NT2/D1 (cell line): ENCODE results near the gene HSD3B1.

ENCODE experiments used
- DNase-seq: peaks from one replicate; pipeline ENCODE4 v3.0.0-alpha.2; 2011; ENCODE audit warnings: low read depth, low spot score
- H3K27me3 ChIP-seq: 2 replicates; pipeline ENCODE4 v1.6.0; 2011; ENCODE audit warnings: mild to moderate bottlenecking; ENCODE audit not compliant: insufficient read length, insufficient read depth
- H3K36me3 ChIP-seq: 2 replicates; pipeline ENCODE4 v1.6.1; 2011; ENCODE audit warnings: mild to moderate bottlenecking, low read length, mixed read lengths; ENCODE audit not compliant: insufficient read depth, insufficient read length
- H3K4me1 ChIP-seq: 2 replicates; pipeline ENCODE4 v1.5.1; 2011; ENCODE audit not compliant: insufficient read depth, insufficient read length
- H3K4me3 ChIP-seq: 2 replicates; pipeline ENCODE4 v1.5.1; 2011; ENCODE audit warnings: low read depth; ENCODE audit not compliant: insufficient read length
- H3K9ac ChIP-seq: 2 replicates; pipeline ENCODE4 v1.6.0; 2011; ENCODE audit warnings: low read depth; ENCODE audit not compliant: insufficient read length
- H3K9me3 ChIP-seq: 2 replicates; pipeline ENCODE4 v1.5.1; 2011; ENCODE audit warnings: mild to moderate bottlenecking, low read length; ENCODE audit not compliant: insufficient read depth
- SUZ12 ChIP-seq: IDR thresholded peaks from 2 replicates; pipeline ENCODE4 v1.6.1; 2011; ENCODE audit not compliant: insufficient read length, insufficient read depth; ENCODE audit errors: extremely low read depth
- YY1 ChIP-seq: IDR thresholded peaks from 2 replicates; pipeline ENCODE4 v1.6.1; 2011; ENCODE audit not compliant: insufficient read length, insufficient read depth
- ZNF274 ChIP-seq: IDR thresholded peaks from 2 replicates; pipeline ENCODE4 v1.6.1; 2011; ENCODE audit warnings: mild to moderate bottlenecking, low read depth, low read length

The HSD3B1 gene

DNA sequence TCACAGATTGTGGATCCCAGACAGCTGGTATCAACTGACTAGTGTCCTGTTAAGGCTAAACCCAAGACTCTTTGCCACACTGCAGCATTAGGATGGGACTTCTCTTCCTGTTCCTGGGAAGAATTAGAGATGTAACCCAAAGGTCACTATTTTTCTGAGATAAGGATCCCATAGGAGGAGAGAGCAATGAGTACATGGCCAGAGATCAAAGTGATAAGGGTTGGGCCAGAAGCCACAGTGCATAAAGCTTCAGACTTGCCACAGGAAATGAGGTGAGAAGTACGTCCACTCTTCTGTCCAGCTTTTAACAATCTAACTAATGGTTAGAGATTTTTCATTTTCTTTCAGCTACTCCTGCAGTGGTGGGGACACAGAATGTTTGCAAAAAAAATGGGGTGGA, at the start of gene HSD3B1:
Gene HSD3B1 (plus strand): TSS at position 270 of the 400 bp plus-strand sequence. CDS start 267 bp downstream, outside the sequence.
- no peaks in the 10 kb centered on the region for H3K27me3 ChIP-seq
- H3K9ac ChIP-seq, result no peak within 1 kb of the TSS
- DNase-seq, result no peak
- TF ChIP-seq ZNF274, result no peak
- TF ChIP-seq SUZ12, result no peak
- TF ChIP-seq YY1, result no peak
- H3K4me3 ChIP-seq, result no peak within 1 kb of the TSS
- H3K4me1 ChIP-seq, result no peaks in the 10 kb centered on the region
- H3K9me3 ChIP-seq, result no peaks in the 10 kb centered on the region
- H3K36me3 ChIP-seq, result no peaks in the 10 kb centered on the region

DNA sequence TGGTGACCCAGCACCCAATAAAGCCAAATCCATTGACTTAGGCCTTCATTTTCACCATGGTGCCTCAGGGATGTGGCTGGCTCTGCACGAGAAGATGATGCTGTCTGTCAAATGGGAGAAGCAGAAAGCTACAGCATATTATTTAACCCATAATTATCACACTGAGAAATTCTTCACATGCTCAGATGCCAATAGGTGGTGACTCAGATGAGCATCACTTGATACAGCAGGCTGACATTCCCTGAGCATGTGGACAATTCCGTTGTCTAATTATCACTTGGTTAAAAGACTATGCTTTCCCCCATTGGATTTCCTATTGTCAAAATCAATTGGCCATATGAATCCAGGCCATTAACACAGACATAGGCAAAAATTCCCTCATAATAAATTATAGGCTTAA, 44.0 kb upstream of the HSD3B1 start:
- no peaks in the 10 kb centered on the region for H3K9me3 ChIP-seq
- no peaks in the 10 kb centered on the region for H3K36me3 ChIP-seq
- H3K27me3 ChIP-seq, result no peaks in the 10 kb centered on the region
- no peaks in the 10 kb centered on the region for H3K4me1 ChIP-seq
- no peak for TF ChIP-seq ZNF274
- no peak for TF ChIP-seq SUZ12
- TF ChIP-seq YY1, result no peak
- DNase-seq, result no peak
- no peak overlapping the region for H3K9ac ChIP-seq
- no peak overlapping the region for H3K4me3 ChIP-seq

DNA sequence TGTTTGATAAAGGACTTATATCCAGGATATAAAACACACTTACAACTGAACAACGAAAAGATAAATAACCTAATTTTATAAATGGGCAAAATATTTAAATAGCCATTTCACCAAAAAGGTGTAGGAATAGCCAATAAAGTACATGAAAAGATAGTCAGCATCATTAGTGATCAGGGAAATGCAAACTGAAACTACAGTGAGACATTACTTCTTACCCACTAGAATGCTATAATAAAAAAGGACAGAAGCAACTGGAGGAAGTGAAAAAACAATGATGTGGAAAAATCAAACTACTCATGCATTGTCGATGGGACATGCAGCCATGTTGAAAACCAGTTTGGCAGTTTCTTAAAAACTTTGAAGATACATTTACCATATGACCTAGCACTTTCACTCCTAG, 43.4 kb upstream of the HSD3B1 start:
- Histone ChIP-seq H3K36me3 (no peaks in the 10 kb centered on the region), H3K4me3 (no peak overlapping the region), H3K9ac (no peak overlapping the region), H3K9me3 (no peaks in the 10 kb centered on the region), H3K27me3 (no peaks in the 10 kb centered on the region), H3K4me1 (no peaks in the 10 kb centered on the region)
- no peak for DNase-seq
- TF ChIP-seq YY1 (no peak), ZNF274 (no peak), SUZ12 (no peak)

DNA sequence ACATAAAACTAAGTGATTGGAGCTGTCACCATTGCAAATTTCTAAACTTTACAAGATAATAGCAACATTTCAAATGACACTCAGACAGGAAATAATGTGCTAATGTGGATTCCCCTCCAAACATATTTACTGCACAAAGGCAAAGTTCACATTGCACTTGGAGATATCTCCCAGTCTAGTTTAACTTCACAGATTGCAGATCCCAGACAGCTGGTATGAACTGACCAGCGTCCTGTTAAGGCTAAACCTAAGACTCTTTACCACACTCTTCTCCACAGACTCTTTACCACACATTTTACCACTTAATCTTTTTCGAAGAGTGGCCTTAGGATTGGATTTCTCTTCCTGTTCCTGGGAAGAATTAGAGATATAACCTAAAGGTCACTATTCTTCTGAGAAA, 40.6 kb upstream of the HSD3B1 start:
- no peak for TF ChIP-seq ZNF274
- no peak for TF ChIP-seq YY1
- TF ChIP-seq SUZ12, result no peak

DNA sequence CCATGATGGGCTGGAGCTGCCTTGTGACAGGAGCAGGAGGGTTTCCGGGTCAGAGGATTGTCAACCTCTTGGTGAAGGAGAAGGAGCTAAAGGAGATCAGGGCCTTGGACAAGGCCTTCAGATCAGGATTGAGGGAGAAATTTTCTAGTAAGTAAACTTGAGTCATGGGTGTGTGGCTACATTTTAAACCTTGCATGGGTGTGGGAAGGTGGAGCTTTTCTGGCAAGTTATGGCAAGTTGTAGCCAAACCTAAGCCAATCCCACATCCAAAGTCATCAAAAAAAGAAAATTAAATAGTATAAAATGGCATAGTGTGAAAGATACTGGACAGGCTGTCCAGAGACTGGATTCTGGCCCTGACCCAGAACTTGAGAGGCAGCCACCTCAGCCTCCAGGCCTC, 39.8 kb upstream of the HSD3B1 start:
- H3K4me1 ChIP-seq, result no peaks in the 10 kb centered on the region
- no peaks in the 10 kb centered on the region for H3K27me3 ChIP-seq
- no peak overlapping the region for H3K9ac ChIP-seq
- TF ChIP-seq SUZ12 (no peak), YY1 (no peak), ZNF274 (no peak)
- no peaks in the 10 kb centered on the region for H3K9me3 ChIP-seq
- H3K36me3 ChIP-seq, result no peaks in the 10 kb centered on the region
- no peak overlapping the region for H3K4me3 ChIP-seq
- no peak for DNase-seq

More for the DNA sequence above, 40.6 kb upstream of the HSD3B1 start:
- Histone ChIP-seq H3K27me3 (no peaks in the 10 kb centered on the region), H3K36me3 (no peaks in the 10 kb centered on the region), H3K9ac (no peak overlapping the region), H3K9me3 (no peaks in the 10 kb centered on the region), H3K4me1 (no peaks in the 10 kb centered on the region), H3K4me3 (no peak overlapping the region)
- no peak for DNase-seq

DNA sequence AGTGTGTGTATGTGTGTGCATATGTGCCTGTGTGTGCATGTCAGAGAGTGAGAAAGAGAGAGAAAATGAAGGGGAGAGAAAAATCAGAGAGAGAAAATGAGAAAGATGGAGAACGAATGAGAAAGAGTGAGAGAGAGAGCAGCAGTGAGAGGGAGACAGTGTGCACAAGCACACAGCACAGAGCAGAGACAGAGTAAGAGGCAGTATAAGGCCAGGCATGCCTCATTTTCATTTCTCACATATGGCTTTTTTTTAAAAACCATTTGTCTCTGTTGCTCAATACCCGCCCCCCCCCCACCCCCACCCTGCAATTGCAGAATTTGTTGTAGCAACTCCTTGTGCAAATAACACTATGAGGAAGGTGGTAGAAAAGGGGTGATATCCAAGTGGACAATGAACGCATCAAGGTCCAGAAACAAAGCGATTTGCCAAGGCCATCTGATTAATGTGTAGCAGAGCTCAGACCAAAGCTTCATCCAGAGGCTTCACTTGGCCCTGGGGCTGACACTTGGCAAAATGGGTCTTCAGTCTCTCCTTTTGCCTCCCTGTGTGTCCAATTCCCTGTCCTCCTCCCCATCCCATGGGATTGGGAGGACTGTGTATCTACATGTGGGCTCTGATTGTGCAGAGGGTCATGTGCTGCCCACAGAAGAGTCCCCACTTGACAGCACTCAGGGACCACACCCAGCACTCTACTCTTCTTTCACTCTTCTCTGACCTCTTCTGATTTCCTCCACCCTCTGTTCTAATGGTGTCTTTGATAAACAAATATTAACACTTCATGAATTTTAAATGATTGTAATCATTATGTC, 38.9 kb upstream of the HSD3B1 start:
- Histone ChIP-seq H3K36me3 (no peaks in the 10 kb centered on the region), H3K9ac (no peak overlapping the region), H3K27me3 (no peaks in the 10 kb centered on the region), H3K9me3 (no peaks in the 10 kb centered on the region), H3K4me3 (no peak overlapping the region), H3K4me1 (no peaks in the 10 kb centered on the region)
- TF ChIP-seq SUZ12 (no peak), YY1 (no peak), ZNF274 (no peak)
- no peak for DNase-seq

DNA sequence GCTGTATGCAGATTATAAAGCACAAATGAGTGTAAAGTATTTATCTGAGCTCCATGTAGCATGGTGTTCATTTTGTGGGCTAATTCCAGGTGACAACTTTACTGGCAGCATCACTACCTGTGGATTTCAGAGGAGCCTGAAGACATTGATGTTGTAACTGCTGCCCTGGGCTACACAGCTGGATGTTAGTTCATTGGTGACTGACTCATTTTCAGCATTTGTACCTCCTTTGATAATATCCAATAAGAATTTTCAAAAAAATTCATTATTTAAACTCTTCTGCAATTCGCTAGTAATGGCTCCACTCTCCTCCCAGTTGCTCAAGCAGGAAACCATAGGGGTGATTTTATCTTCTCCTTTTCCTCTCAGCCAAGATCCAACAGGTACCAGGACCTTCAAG, 37.3 kb upstream of the HSD3B1 start:
- no peak overlapping the region for H3K4me3 ChIP-seq
- H3K9me3 ChIP-seq, result no peaks in the 10 kb centered on the region
- no peaks in the 10 kb centered on the region for H3K36me3 ChIP-seq
- no peak for DNase-seq
- H3K9ac ChIP-seq, result no peak overlapping the region
- H3K4me1 ChIP-seq, result no peaks in the 10 kb centered on the region
- TF ChIP-seq YY1 (no peak), SUZ12 (no peak), ZNF274 (no peak)
- no peaks in the 10 kb centered on the region for H3K27me3 ChIP-seq
